Astrocyte (in vitro differentiated cells and primary cell): Measurements from ENCODE around the gene PKP2. TPM values are rescaled to one million over a fixed set of nuclear protein-coding genes. Genes with fewer than 3 reads are reported as not detected.

Source experiments
- DNase-seq: peaks from one replicate; pipeline ENCODE4 v3.0.0-alpha.2; 2010; ENCODE audit warnings: low read depth
- FAIRE-seq: peaks from 2 replicates; lab custom pipeline; 2011; peaks lifted over from hg19 to GRCh38; lab: Jason Lieb, UNC
- H2AFZ ChIP-seq: 2 replicates; pipeline ENCODE4 v1.6.0; 2012; ENCODE audit warnings: low read depth, low read length, inconsistent platforms
- H3K27ac ChIP-seq: 2 replicates; pipeline ENCODE4 v1.5.1; 2011; ENCODE audit warnings: low read depth, low read length, inconsistent platforms
- H3K27me3 ChIP-seq: 2 replicates; pipeline ENCODE4 v1.6.0; 2011; ENCODE audit warnings: low read length, inconsistent platforms; ENCODE audit not compliant: insufficient read depth
- H3K36me3 ChIP-seq: 2 replicates; pipeline ENCODE4 v1.5.1; 2011; ENCODE audit warnings: low read length, inconsistent platforms; ENCODE audit not compliant: insufficient read depth
- H3K4me1 ChIP-seq: 2 replicates; pipeline ENCODE4 v1.5.1; 2011; ENCODE audit warnings: low read length, inconsistent platforms; ENCODE audit not compliant: insufficient read depth
- H3K4me2 ChIP-seq: 2 replicates; pipeline ENCODE4 v1.6.0; 2012; ENCODE audit warnings: low read length, inconsistent platforms
- H3K4me3 ChIP-seq: 2 replicates; pipeline ENCODE4 v1.5.1; 2011; ENCODE audit warnings: low read depth, mild to moderate bottlenecking, low read length, inconsistent platforms; ENCODE audit not compliant: insufficient read depth
- H3K79me2 ChIP-seq: 2 replicates; pipeline ENCODE4 v1.6.0; 2012; ENCODE audit warnings: mild to moderate bottlenecking, low read length, inconsistent platforms; ENCODE audit not compliant: insufficient read depth
- H3K9ac ChIP-seq: 2 replicates; pipeline ENCODE4 v1.6.0; 2012; ENCODE audit warnings: mild to moderate bottlenecking, low read length, inconsistent platforms
- H3K9me3 ChIP-seq: 2 replicates; pipeline ENCODE4 v1.5.1; 2012; ENCODE audit warnings: low read depth, mild to moderate bottlenecking, low read length, inconsistent platforms; ENCODE audit not compliant: insufficient read depth
- H4K20me1 ChIP-seq: 2 replicates; pipeline ENCODE4 v1.6.0; 2012; ENCODE audit warnings: low read length, inconsistent platforms; ENCODE audit not compliant: insufficient read depth
- H3K27ac Mint-ChIP-seq: one replicate; pipeline ENCODE4 v1.8.0; 2021; ENCODE audit warnings: mild to moderate bottlenecking, mixed read lengths; ENCODE audit not compliant: unreplicated experiment
- H3K27me3 Mint-ChIP-seq: one replicate; pipeline ENCODE4 v1.8.0; 2021; ENCODE audit warnings: low read depth, mixed read lengths; ENCODE audit not compliant: unreplicated experiment
- H3K36me3 Mint-ChIP-seq: one replicate; pipeline ENCODE4 v1.8.0; 2021; ENCODE audit warnings: low read depth, mixed read lengths; ENCODE audit not compliant: unreplicated experiment
- H3K4me1 Mint-ChIP-seq: one replicate; pipeline ENCODE4 v1.8.0; 2021; ENCODE audit warnings: low read depth, mixed read lengths; ENCODE audit not compliant: unreplicated experiment
- H3K4me3 Mint-ChIP-seq: one replicate; pipeline ENCODE4 v1.8.0; 2021; ENCODE audit warnings: mild to moderate bottlenecking, moderate library complexity, mixed read lengths; ENCODE audit not compliant: unreplicated experiment
- H3K9me3 Mint-ChIP-seq: one replicate; pipeline ENCODE4 v1.8.0; 2021; ENCODE audit warnings: mild to moderate bottlenecking, mixed read lengths; ENCODE audit not compliant: unreplicated experiment
- EZH2 ChIP-seq: IDR thresholded peaks from 2 replicates; pipeline ENCODE4 v1.6.1; 2012; ENCODE audit warnings: mild to moderate bottlenecking, low read length, inconsistent platforms; ENCODE audit not compliant: insufficient read depth
- total RNA-seq: library from RNA; stranded (reverse); gene quantifications from 2 replicates; pipeline ENCODE4 v1.2.1, GENCODE V29; 2021
- TF ChIP-seq, protein P1 (sequence below): IDR thresholded peaks from 2 replicates; pipeline ENCODE4 v1.5.1; 2011; ENCODE audit warnings: low read depth, mild to moderate bottlenecking, inconsistent platforms, low read length, moderate library complexity; ENCODE audit not compliant: insufficient read depth

The PKP2 gene
- total RNA-seq, 1 donor from 2014 or later: 35.4 TPM

DNA sequence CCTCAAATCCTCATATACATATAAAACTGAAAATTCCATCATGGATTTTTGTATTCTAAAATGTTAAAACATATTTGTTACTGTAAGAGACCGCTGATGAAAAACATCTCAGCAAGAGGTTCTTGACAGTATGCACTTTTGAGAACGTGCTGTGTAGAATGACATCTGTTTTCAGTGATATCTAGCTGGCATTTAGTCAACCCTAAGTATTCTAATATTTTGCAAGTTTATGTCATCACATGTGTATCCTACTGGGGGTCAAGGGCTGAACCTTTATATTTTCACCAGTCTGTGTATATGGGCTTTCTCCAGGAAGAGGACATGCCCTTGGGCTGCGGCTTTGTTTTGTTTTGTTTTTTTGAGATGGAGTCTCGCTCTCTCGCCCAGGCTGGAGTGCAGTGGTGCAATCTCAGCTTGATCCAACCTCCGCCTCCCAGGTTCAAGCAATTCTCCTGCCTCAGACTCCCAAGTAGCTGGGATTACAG lies 118.8 kb downstream of the PKP2 start:
- Histone ChIP-seq H3K27ac (no peak overlapping the region), H3K4me3 (no peak overlapping the region), H3K27me3 (no peaks in the 10 kb centered on the region), H2AFZ (no peak overlapping the region), H3K9me3 (no peaks in the 10 kb centered on the region), H4K20me1 (no peaks in the 10 kb centered on the region), H3K79me2 (no peaks in the 10 kb centered on the region), H3K36me3 (no peaks in the 10 kb centered on the region), H3K4me2 (no peak overlapping the region), H3K9ac (no peak overlapping the region), H3K4me1 (no peaks in the 10 kb centered on the region)
- Mint-ChIP-seq H3K9me3 (no peaks in the 10 kb centered on the region), H3K36me3 (no peaks in the 10 kb centered on the region), H3K4me1 (peaks cover 8% of the 10 kb centered on the region), H3K27me3 (no peaks in the 10 kb centered on the region), H3K27ac (no peak overlapping the region), H3K4me3 (no peak overlapping the region)
- DNase-seq: no peak
- TF ChIP-seq, protein P1, sequence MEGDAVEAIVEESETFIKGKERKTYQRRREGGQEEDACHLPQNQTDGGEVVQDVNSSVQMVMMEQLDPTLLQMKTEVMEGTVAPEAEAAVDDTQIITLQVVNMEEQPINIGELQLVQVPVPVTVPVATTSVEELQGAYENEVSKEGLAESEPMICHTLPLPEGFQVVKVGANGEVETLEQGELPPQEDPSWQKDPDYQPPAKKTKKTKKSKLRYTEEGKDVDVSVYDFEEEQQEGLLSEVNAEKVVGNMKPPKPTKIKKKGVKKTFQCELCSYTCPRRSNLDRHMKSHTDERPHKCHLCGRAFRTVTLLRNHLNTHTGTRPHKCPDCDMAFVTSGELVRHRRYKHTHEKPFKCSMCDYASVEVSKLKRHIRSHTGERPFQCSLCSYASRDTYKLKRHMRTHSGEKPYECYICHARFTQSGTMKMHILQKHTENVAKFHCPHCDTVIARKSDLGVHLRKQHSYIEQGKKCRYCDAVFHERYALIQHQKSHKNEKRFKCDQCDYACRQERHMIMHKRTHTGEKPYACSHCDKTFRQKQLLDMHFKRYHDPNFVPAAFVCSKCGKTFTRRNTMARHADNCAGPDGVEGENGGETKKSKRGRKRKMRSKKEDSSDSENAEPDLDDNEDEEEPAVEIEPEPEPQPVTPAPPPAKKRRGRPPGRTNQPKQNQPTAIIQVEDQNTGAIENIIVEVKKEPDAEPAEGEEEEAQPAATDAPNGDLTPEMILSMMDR: no peak
- TF ChIP-seq EZH2: no peak
- FAIRE-seq: no peak

DNA sequence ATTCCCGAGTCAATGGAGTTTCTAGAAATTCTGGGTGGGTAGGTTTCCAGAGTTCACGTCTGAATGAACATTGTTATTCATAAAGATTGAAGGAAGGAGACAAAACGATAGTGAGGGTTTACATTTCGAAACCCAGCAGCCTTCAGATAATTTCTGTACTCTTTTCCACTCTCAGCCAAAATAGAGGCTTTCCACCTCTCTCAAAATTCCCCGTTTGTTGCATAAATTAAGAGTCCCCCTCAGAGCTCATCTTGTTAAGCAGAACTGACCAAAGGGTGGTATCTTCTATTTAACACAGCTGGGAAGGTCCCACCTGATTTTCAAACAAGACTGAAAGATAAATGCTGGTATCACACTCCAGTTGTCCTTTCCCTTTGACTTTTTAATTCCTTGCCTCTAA lies 119.4 kb downstream of the PKP2 start:
- Mint-ChIP-seq H3K27ac (no peak overlapping the region), H3K27me3 (no peaks in the 10 kb centered on the region), H3K9me3 (no peaks in the 10 kb centered on the region), H3K4me1 (peaks cover 8% of the 10 kb centered on the region), H3K36me3 (no peaks in the 10 kb centered on the region), H3K4me3 (no peak overlapping the region)
- Histone ChIP-seq H3K9me3 (no peaks in the 10 kb centered on the region), H3K27me3 (no peaks in the 10 kb centered on the region), H3K27ac (no peak overlapping the region), H3K4me2 (no peak overlapping the region), H3K79me2 (no peaks in the 10 kb centered on the region), H3K4me1 (no peaks in the 10 kb centered on the region), H3K4me3 (no peak overlapping the region), H3K9ac (no peak overlapping the region), H4K20me1 (no peaks in the 10 kb centered on the region), H3K36me3 (no peaks in the 10 kb centered on the region), H2AFZ (no peak overlapping the region)
- no peak for TF ChIP-seq EZH2
- TF ChIP-seq, protein P1: no peak
- DNase-seq: no peak
- no peak for FAIRE-seq

GRCh38 chr12:32776258-32776657 lies 120.3 kb downstream of the PKP2 start:
- Histone ChIP-seq H3K4me1 (no peaks in the 10 kb centered on the region), H3K4me3 (no peak overlapping the region), H3K79me2 (no peaks in the 10 kb centered on the region), H2AFZ (no peak overlapping the region), H3K9me3 (no peaks in the 10 kb centered on the region), H4K20me1 (no peaks in the 10 kb centered on the region), H3K36me3 (no peaks in the 10 kb centered on the region), H3K4me2 (no peak overlapping the region), H3K27me3 (no peaks in the 10 kb centered on the region), H3K27ac (no peak overlapping the region), H3K9ac (no peak overlapping the region)
- DNase-seq (no peak), FAIRE-seq (no peak)
- Mint-ChIP-seq H3K27me3 (no peaks in the 10 kb centered on the region), H3K4me1 (peaks cover 8% of the 10 kb centered on the region), H3K4me3 (no peak overlapping the region), H3K9me3 (no peaks in the 10 kb centered on the region), H3K36me3 (no peaks in the 10 kb centered on the region), H3K27ac (no peak overlapping the region)
- TF ChIP-seq, protein P1: no peak
